ENCODE measurements around the gene OR4D1. TPM values are rescaled to one million over a fixed set of nuclear protein-coding genes. Genes with fewer than 3 reads are reported as not detected.

OR4D1 gene
- total and polyA plus RNA-seq, 9 of the 15 experiments (the other 6 are each of a cell fraction or from before 2014, with no cell fraction given), result not detected

DNA sequence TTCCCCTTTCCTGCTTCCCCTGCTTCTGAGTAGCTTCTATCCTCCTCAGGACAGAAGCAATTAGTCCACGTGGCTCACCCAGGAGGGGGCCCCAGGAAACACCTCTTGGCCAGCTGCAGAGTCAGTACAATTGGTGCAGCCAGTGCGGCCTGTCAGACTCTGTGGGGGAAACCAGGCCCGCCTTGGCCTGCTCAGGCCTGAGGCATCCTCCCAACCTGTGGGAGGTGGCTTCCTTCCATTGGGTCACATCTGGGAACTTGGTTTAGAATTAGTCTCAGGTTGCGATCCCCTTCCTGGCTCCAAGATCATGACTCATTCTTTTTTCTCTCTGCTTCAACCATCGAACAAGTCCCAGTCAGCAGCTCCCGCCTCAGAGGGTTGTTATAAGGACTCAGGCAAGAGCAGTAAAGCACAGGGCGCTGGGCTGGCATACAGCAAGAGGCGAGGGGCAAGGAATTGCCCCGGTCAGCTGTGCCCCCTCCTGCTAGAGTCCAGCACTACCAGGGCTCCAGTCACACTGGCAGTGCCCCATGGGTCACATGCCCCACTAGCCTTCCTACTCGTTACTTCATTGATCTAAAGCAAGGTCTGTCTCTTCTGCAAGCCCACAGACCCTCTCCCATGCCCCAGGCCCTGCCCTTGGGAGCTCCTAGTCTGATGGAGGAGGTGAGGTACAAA, 36.3 kb downstream of the OR4D1 start (continued):
- TF ChIP-seq, protein P1, sequence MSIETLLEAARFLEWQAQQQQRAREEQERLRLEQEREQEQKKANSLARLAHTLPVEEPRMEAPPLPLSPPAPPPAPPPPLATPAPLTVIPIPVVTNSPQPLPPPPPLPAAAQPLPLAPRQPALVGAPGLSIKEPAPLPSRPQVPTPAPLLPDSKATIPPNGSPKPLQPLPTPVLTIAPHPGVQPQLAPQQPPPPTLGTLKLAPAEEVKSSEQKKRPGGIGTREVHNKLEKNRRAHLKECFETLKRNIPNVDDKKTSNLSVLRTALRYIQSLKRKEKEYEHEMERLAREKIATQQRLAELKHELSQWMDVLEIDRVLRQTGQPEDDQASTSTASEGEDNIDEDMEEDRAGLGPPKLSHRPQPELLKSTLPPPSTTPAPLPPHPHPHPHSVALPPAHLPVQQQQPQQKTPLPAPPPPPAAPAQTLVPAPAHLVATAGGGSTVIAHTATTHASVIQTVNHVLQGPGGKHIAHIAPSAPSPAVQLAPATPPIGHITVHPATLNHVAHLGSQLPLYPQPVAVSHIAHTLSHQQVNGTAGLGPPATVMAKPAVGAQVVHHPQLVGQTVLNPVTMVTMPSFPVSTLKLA (conservative IDR thresholded peaks at IDR 0.05), result peak; percentile 20 to 43; a peak in 1 of 4 replicates
- TF ChIP-seq ZNF717 (CRISPR knock-in tag; IDR thresholded peaks at IDR 0.05) (no peak), ZEB2 (IDR thresholded peaks at IDR 0.05) (0 out of 2 replicates have a peak, but pooled peaks have one; percentile 33)
- TF ChIP-seq, protein P2, sequence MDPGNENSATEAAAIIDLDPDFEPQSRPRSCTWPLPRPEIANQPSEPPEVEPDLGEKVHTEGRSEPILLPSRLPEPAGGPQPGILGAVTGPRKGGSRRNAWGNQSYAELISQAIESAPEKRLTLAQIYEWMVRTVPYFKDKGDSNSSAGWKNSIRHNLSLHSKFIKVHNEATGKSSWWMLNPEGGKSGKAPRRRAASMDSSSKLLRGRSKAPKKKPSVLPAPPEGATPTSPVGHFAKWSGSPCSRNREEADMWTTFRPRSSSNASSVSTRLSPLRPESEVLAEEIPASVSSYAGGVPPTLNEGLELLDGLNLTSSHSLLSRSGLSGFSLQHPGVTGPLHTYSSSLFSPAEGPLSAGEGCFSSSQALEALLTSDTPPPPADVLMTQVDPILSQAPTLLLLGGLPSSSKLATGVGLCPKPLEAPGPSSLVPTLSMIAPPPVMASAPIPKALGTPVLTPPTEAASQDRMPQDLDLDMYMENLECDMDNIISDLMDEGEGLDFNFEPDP (CRISPR knock-in tag; IDR thresholded peaks at IDR 0.05), result no peak

DNA sequence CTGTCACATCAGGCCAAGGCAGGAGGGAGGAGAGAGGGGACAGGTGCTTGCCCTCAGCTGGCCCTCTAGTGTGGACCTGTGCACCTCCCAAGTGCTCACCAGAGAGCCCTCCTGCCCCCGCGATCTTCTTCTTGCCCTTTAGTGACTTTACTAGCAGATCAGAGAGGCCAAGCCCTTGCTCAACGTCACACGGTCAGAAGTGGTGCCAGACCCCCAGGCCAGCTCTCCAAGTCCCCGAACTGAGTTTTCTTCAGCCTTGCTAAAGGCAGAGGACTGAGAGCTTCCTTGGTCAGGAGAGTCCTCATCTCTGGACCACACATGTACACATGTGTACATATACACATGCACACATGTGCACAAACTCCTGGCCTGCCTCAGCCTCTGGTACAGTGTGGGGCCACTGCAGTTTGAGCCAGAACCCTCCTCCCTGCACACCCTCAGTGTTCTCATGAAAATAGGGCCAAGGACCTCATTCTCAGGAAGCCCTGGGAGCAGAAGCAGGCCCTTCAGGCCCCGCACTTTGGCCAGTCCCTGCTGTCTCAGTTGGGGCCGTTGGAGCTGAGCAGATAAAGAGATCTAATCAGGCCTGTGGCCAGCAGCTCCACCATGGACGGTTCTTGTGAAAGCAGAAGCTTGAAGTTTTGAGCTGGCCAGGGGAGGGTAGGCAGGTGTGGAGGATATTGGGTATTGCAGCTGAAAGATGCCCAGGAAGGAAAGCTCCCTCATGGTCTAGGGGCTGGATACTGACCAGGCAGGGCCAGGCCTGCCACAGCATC, 37.0 kb downstream of the OR4D1 start:
- peak overlapping the region; percentile 50; the same call in 1 of the 2 replicates for H3K4me2 ChIP-seq (ENCODE audit: insufficient read depth, low read length)
- TF ChIP-seq POU5F1 (IDR thresholded peaks at IDR 0.05; ENCODE audit: borderline replicate concordance, low read depth, low read length, partially characterized antibody), result no peak
- peak; percentile 45; the same call in 1 of the 2 replicates for TF ChIP-seq ZFX (CRISPR knock-in tag; IDR thresholded peaks at IDR 0.05)
- TF ChIP-seq ZNF551 (CRISPR knock-in tag; IDR thresholded peaks at IDR 0.05), result no peak
- no peak for TF ChIP-seq KLF16 (IDR thresholded peaks at IDR 0.05)
- no peak for TF ChIP-seq PCBP1 (IDR thresholded peaks at IDR 0.05; ENCODE audit: low read depth, low read length, poor library complexity, severe bottlenecking)
- peak; percentile 46; the same call in 1 of the 2 replicates for TF ChIP-seq SMARCE1 (IDR thresholded peaks at IDR 0.05)
- TF ChIP-seq, protein P3, sequence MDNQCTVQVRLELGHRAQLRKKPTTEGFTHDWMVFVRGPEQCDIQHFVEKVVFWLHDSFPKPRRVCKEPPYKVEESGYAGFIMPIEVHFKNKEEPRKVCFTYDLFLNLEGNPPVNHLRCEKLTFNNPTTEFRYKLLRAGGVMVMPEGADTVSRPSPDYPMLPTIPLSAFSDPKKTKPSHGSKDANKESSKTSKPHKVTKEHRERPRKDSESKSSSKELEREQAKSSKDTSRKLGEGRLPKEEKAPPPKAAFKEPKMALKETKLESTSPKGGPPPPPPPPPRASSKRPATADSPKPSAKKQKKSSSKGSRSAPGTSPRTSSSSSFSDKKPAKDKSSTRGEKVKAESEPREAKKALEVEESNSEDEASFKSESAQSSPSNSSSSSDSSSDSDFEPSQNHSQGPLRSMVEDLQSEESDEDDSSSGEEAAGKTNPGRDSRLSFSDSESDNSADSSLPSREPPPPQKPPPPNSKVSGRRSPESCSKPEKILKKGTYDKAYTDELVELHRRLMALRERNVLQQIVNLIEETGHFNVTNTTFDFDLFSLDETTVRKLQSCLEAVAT (IDR thresholded peaks at IDR 0.05), result no peak
- TF ChIP-seq NELFE (IDR thresholded peaks at IDR 0.05; ENCODE audit: insufficient read depth, insufficient read length), result no peak

More for the DNA sequence above, 37.0 kb downstream of the OR4D1 start:
- in situ Hi-C loops (cut with MboI) (no loop called here), intact Hi-C loops (cut with micrococcal nuclease) (no loop called here)
- ChIA-PET POLR2A (interaction anchor here (0.7 to 1.5 kb wide), 4 partner anchors 10 to 1574 kb away, joined by 3 read pairs; no protein-coding TSS in a partner anchor), CTCF (ENCODE audit: low intra/inter-chr PET ratio) (no interaction called here)
- DNase-seq (ENCODE audit: extremely low read depth in 1 of 4, low spot score in 3 of 4), result peak; percentile 45 to 52 (median 50)
- Histone ChIP-seq H3K36me3 (ENCODE audit: control insufficient read depth, insufficient read depth, low read length) (no peaks in the 10 kb centered on the region), H4K20me1 (replicated peaks; ENCODE audit: control insufficient read depth, insufficient read depth, low read length) (no peaks in the 10 kb centered on the region), H2AFZ (ENCODE audit: low read depth, low read length) (peak overlapping the region; percentile 73), H3K9ac (ENCODE audit: insufficient read depth in 1 of 2, low read depth in 2 of 2, low read length in 2 of 2) (peak overlapping the region in 1 of 2 experiments; percentile 70; a peak in 2 of 4 replicates), H3K9me1 (ENCODE audit: control insufficient read depth, insufficient read depth, low read length) (no peaks in the 10 kb centered on the region), H3K4me1 (replicated peaks in 1 of 2; ENCODE audit: control insufficient read depth in 2 of 2, insufficient read depth in 2 of 2, low read length in 2 of 2) (peaks cover 37 to 40% of the 10 kb centered on the region in 2 experiments), H3K27ac (ENCODE audit: extremely low read depth, low read depth, low read length) (peak overlapping the region; percentile 63; the same call in 2 of the 3 replicates), H3K9me3 (replicated peaks; ENCODE audit: control insufficient read depth, insufficient read depth, low read depth, low read length) (no peaks in the 10 kb centered on the region), H3K27me3 (ENCODE audit: control insufficient read depth in 2 of 2, insufficient read depth in 2 of 2, low read length in 2 of 2) (peaks cover 0 to 6% of the 10 kb centered on the region in 2 experiments; a peak in 2 of 5 replicates), H3K4me3 (no peak overlapping the region), H3K79me2 (ENCODE audit: control insufficient read depth, insufficient read depth, low read length) (no peaks in the 10 kb centered on the region)
- peak; percentile 60 for FAIRE-seq
- no TSS peak for BruUV-seq (replicated peaks)
- ATAC-seq, result peak; percentile 71
- 29% methylated on average over 8 of the region's 8 CpGs for WGBS (ENCODE audit: insufficient coverage, low coverage, missing lambda C conversion rate)
